HUES48 (cell line): Measurements from ENCODE around the gene CALML6.

Experiments
- H3K27ac ChIP-seq: one replicate; pipeline ENCODE4 v1.7.0; 2013; ENCODE audit warnings: low read depth, low read length, inconsistent platforms
- H3K27me3 ChIP-seq: 2 replicates; pipeline ENCODE4 v1.6.1; 2013; ENCODE audit warnings: mild to moderate bottlenecking, low read length; ENCODE audit not compliant: control insufficient read depth, insufficient read depth
- H3K36me3 ChIP-seq: 2 replicates; pipeline ENCODE4 v1.6.1; 2013; ENCODE audit warnings: low read length; ENCODE audit not compliant: control insufficient read depth, insufficient read depth
- H3K4me1 ChIP-seq: 2 replicates; pipeline ENCODE4 v1.6.1; 2013; ENCODE audit warnings: mild to moderate bottlenecking, low read length; ENCODE audit not compliant: control insufficient read depth, insufficient read depth
- H3K4me3 ChIP-seq: 2 replicates; pipeline ENCODE4 v1.5.1; 2013; ENCODE audit warnings: mild to moderate bottlenecking, low read depth, low read length
- H3K9ac ChIP-seq: 2 replicates; pipeline ENCODE4 v1.6.1; 2013; ENCODE audit warnings: mild to moderate bottlenecking, low read depth, low read length, moderate library complexity
- H3K9me3 ChIP-seq: 2 replicates; pipeline ENCODE4 v1.6.1; 2013; ENCODE audit warnings: low read length; ENCODE audit not compliant: control insufficient read depth, insufficient read depth

Gene CALML6

GRCh38 chr1:1921901-1922701, 7.0 kb downstream of the CALML6 start:
- Histone ChIP-seq H3K9me3 (no peaks in the 10 kb centered on the region), H3K27me3 (0 out of 2 replicates have a peak, but pooled peaks cover 4% of the 10 kb centered on the region), H3K4me3 (no peak overlapping the region), H3K27ac (no peak overlapping the region), H3K9ac (no peak overlapping the region), H3K36me3 (no peaks in the 10 kb centered on the region), H3K4me1 (peaks cover 8% of the 10 kb centered on the region; the same call in 1 of the 2 replicates)

DNA sequence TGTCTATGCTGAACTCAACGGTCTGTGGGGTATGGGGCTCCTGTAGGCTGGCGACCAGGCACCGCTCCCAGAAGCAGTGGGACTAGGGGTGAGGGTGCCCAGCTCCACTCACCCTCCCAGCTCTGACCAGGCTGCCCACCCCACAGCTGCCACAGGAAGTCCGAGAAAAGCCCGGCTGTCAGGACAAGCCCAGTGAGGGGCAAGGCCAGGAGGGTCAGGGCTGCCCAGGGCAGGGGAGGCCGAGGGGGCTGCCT, 7.6 kb downstream of the CALML6 start:
- Histone ChIP-seq H3K36me3 (no peaks in the 10 kb centered on the region), H3K4me3 (no peak overlapping the region), H3K9ac (no peak overlapping the region), H3K9me3 (no peaks in the 10 kb centered on the region), H3K4me1 (peaks cover 8% of the 10 kb centered on the region; the same call in 1 of the 2 replicates), H3K27ac (no peak overlapping the region), H3K27me3 (0 out of 2 replicates have a peak, but pooled peaks cover 4% of the 10 kb centered on the region)

GRCh38 chr1:1922956-1923833, 8.1 kb downstream of the CALML6 start:
- H3K4me3 ChIP-seq = no peak overlapping the region
- H3K9me3 ChIP-seq = no peaks in the 10 kb centered on the region
- H3K36me3 ChIP-seq = no peaks in the 10 kb centered on the region
- H3K4me1 ChIP-seq = peaks cover 7% of the 10 kb centered on the region; the same call in 1 of the 2 replicates
- no peak overlapping the region for H3K27ac ChIP-seq
- no peak overlapping the region for H3K9ac ChIP-seq
- 0 out of 2 replicates have a peak, but pooled peaks cover 3% of the 10 kb centered on the region for H3K27me3 ChIP-seq

DNA sequence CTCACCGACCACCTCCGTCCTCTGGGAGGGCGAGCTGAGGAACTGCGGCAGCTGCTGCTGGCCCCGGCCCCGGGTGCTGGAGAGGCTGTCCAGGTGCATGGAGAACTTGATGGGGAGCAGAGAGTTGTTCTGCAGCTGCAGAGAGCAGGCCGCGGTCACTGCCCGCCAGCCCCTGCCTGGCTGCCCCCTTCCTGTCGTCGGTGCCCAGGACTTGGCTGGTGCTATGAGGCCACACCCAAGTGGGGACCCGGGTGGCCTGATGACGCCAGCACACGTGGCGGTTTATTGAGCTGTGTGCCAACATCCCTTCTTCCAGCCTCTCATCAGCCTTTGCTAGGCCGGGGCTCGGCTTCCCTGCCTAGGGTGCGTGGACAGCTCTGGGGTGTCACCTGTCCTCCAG, 9.3 kb downstream of the CALML6 start:
- no peak overlapping the region for H3K27ac ChIP-seq
- no peak overlapping the region for H3K9ac ChIP-seq
- peaks cover 3% of the 10 kb centered on the region; the same call in 1 of the 2 replicates for H3K4me1 ChIP-seq
- no peaks in the 10 kb centered on the region for H3K27me3 ChIP-seq
- H3K4me3 ChIP-seq = no peak overlapping the region
- H3K9me3 ChIP-seq = no peaks in the 10 kb centered on the region
- no peaks in the 10 kb centered on the region for H3K36me3 ChIP-seq

DNA sequence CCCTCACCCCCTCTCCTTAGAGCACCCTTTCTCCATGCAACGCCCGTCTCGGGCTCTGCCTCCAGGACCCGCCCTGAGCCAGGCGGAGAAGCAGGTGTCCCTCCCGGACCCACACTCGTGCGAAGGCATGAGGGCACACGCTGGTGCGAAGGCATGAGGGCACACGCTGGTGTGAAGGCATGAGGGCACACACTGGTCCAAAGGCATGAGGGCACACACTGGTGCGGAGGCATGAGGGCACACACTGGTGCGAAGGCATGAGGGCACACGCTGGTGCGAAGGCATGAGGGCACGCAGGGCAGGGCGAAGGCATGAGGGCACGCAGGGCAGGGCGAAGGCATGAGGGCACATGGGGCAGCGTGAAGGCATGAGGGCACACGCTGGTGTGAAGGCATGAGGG, 9.8 kb downstream of the CALML6 start:
- H3K27ac ChIP-seq = no peak overlapping the region
- H3K4me1 ChIP-seq = peaks cover under 1% of the 10 kb centered on the region; the same call in 1 of the 2 replicates
- no peak overlapping the region for H3K9ac ChIP-seq
- H3K27me3 ChIP-seq = no peaks in the 10 kb centered on the region
- no peaks in the 10 kb centered on the region for H3K36me3 ChIP-seq
- H3K4me3 ChIP-seq = no peak overlapping the region
- H3K9me3 ChIP-seq = no peaks in the 10 kb centered on the region

DNA sequence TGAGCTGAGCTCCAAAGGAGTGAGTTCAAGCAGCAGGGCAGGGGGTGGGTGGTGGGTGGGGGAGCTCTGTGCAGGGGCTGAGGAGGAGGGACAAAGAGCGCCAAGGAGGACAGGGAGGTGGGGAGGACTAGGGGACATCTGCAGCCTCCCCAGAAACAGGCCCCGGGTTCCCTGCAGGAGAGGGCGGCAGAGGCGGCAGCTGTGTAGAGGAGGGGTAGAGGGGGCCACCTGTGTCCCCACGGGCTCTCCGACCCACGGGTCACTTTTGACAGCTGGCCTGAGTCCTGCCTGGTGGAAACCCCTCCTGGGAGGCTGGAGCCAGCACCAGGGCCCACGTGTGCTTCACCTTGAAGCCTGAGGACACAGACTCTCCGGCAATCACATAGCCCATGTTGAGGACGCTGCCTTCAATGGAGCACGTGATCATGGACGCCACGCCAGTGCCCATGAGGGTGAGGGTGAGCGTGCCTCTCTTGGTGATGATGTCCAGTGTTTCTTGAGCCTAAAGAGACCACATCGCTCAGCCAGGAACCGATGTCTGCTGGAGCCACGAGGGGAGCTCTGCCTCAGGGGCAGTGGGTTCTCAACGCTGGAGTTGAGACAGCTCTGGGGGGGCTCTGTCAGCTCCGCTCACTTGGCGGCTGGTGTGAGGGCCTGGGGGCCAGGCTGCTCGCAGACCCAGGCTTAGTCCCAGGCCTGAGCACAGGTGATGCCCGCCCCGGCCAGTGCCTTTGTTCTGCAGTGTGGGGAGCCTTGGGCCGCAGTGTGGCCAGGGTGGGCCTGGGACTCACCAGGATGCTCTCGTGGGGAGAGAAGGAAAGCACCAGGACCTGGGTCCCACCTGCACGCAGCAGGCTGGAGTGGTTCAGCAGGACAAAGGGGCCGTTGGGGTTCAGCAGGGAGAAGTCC, 10.6 kb downstream of the CALML6 start:
- H3K4me1 ChIP-seq = no peaks in the 10 kb centered on the region

DNA sequence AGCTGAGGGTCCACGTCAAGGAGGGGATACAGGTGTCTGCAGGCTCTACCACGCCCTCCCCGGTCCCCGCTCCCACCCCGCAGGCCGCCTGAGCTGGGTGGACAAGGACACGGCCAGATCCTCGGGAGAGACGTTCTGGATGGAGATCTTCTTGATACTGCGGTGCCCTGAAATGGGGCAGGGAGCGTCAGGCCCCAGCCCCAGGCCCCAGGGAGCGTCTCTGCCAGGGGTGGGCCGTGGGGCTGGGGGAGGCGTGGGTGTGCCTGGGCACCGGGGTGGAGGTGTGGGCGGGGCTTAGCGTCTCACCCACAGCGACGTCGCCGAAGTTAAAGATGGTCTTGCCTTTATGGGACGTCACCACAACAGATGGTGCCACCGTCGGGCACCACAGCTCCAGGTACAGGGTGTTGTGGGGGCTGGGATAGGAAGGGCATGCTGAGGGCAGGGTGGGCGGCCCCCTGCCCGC, 11.3 kb downstream of the CALML6 start:
- Histone ChIP-seq H3K27ac (no peak overlapping the region), H3K36me3 (no peaks in the 10 kb centered on the region), H3K9ac (no peak overlapping the region), H3K27me3 (no peaks in the 10 kb centered on the region), H3K4me3 (no peak overlapping the region), H3K4me1 (no peaks in the 10 kb centered on the region), H3K9me3 (no peaks in the 10 kb centered on the region)

More for the DNA sequence above, 10.6 kb downstream of the CALML6 start:
- Histone ChIP-seq H3K9ac (no peak overlapping the region), H3K4me3 (no peak overlapping the region), H3K9me3 (no peaks in the 10 kb centered on the region), H3K36me3 (no peaks in the 10 kb centered on the region), H3K27me3 (no peaks in the 10 kb centered on the region), H3K27ac (no peak overlapping the region)

GRCh38 chr1:1926886-1927660, 12.0 kb downstream of the CALML6 start:
- no peaks in the 10 kb centered on the region for H3K36me3 ChIP-seq
- no peak overlapping the region for H3K4me3 ChIP-seq
- H3K4me1 ChIP-seq = no peaks in the 10 kb centered on the region
- no peaks in the 10 kb centered on the region for H3K9me3 ChIP-seq
- no peak overlapping the region for H3K9ac ChIP-seq
- H3K27ac ChIP-seq = no peak overlapping the region
- no peaks in the 10 kb centered on the region for H3K27me3 ChIP-seq

- no peaks in the 10 kb centered on the region for H3K4me1 ChIP-seq
- H3K27me3 ChIP-seq = no peaks in the 10 kb centered on the region
- no peak overlapping the region for H3K9ac ChIP-seq
- no peaks in the 10 kb centered on the region for H3K9me3 ChIP-seq
- H3K4me3 ChIP-seq = no peak overlapping the region
- no peaks in the 10 kb centered on the region for H3K36me3 ChIP-seq
- H3K27ac ChIP-seq = no peak overlapping the region
Observed at GRCh38 chr1:1927751-1928150, 12.7 kb downstream of the CALML6 start.
